Activated naive CD4-positive, alpha-beta T cell treated with anti-CD3 and anti-CD28 coated beads, Interleukin-2, amount 50 U/mL, for 72 hours (primary cell): ENCODE measurements around the gene ECD. TPM values are rescaled to one million over a fixed set of nuclear protein-coding genes. Genes with fewer than 3 reads are reported as not detected.
A peak's percentile ranks its signal among the peaks of the same experiment; 100 is the strongest.

ENCODE experiments used
- ATAC-seq, 2 donors: fragments of 150-1000 bp; cut with Tn5 transposase; 2 replicates each; pipeline ENCODE4 v1.10.0; 2021; ENCODE audit warnings: mild to moderate bottlenecking in 2 of 2, moderate library complexity in 2 of 2
- DNase-seq, 2 donors: peaks; one replicate each; pipeline ENCODE4 v3.0.0; 2021 to 2022; ENCODE audit warnings: low spot score in 2 of 2
- H3K27ac Mint-ChIP-seq, 2 donors: one replicate each; pipeline ENCODE4 v1.8.0; 2022; ENCODE audit warnings: mild to moderate bottlenecking in 2 of 2, mixed read lengths in 2 of 2
- H3K36me3 Mint-ChIP-seq, 2 donors: one replicate each; pipeline ENCODE4 v1.8.0; 2022; ENCODE audit warnings: mixed read lengths in 2 of 2
- H3K9me3 Mint-ChIP-seq, 2 donors: one replicate each; pipeline ENCODE4 v1.8.0; 2022; ENCODE audit warnings: mixed read lengths in 2 of 2
- total RNA-seq, 2 donors: library from RNA; stranded (reverse); gene quantifications; one replicate each; pipeline ENCODE4 v1.2.3, GENCODE V29; 2022

ECD gene
- total RNA-seq, 2 donors from 2014 or later, result 31.7 to 39.6 TPM

GRCh38 chr10:73093922-73094850, 73.6 kb downstream of the ECD start:
- DNase-seq, result no peak
- Mint-ChIP-seq H3K9me3 (no peaks in the 10 kb centered on the region), H3K36me3 (peaks cover 0 to 15% of the 10 kb centered on the region in 2 donors)

DNA sequence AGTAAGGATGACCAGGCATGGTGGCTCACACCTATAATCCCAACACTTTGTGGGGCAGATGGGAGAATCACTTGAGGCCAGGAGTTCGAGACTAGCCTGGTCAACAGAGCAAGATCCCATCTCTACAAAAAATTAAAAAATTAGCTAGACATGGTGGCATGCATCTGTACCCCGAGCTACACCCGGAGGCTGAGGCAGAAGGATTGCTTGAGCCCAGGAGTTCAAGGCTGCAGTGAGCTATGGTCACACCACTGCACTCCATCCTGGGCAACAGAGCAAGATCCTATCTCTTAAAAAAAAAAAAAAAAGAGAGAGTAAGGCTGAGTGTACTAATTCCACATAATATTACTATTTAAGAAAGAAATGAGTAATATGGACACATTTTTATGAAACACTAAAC, 75.0 kb downstream of the ECD start:
- Mint-ChIP-seq H3K36me3 (peaks cover 0 to 15% of the 10 kb centered on the region in 2 donors), H3K27ac (no peak overlapping the region), H3K9me3 (no peaks in the 10 kb centered on the region)
- no peak for DNase-seq
- no peak for ATAC-seq

More at GRCh38 chr10:73093922-73094850, 73.6 kb downstream of the ECD start:
- ATAC-seq, result no peak
- peak overlapping the region in 1 of 2 donors; percentile 96 for H3K27ac Mint-ChIP-seq

GRCh38 chr10:73088304-73088703, 79.5 kb downstream of the ECD start:
- ATAC-seq (no peak), DNase-seq (no peak)
- H3K9me3 Mint-ChIP-seq, result no peaks in the 10 kb centered on the region
- H3K36me3 Mint-ChIP-seq, result peaks cover 0 to 6% of the 10 kb centered on the region in 2 donors
- no peak overlapping the region for H3K27ac Mint-ChIP-seq

GRCh38 chr10:73086816-73087215, 81.0 kb downstream of the ECD start:
- H3K36me3 Mint-ChIP-seq, result peaks cover 0 to 3% of the 10 kb centered on the region in 2 donors
- ATAC-seq, result no peak

GRCh38 chr10:73084209-73084608, 83.6 kb downstream of the ECD start:
- no peaks in the 10 kb centered on the region for H3K9me3 Mint-ChIP-seq
- DNase-seq, result no peak
- H3K27ac Mint-ChIP-seq, result no peak overlapping the region
- H3K36me3 Mint-ChIP-seq, result no peaks in the 10 kb centered on the region
- ATAC-seq, result no peak

More at GRCh38 chr10:73086816-73087215, 81.0 kb downstream of the ECD start:
- no peaks in the 10 kb centered on the region for H3K9me3 Mint-ChIP-seq
- no peak for DNase-seq
- no peak overlapping the region for H3K27ac Mint-ChIP-seq

Other genes starting within 250 kb of the ECD start
- gene PLA2G12B, start 213.2 kb downstream of the ECD start, total RNA-seq, result not detected
- gene P4HA1, start 71.1 kb downstream of the ECD start, total RNA-seq, result 10 to 100 TPM in 1 of 2 donors, 1 to 10 TPM in 1; 9.5 to 62.2 TPM
- 1 to 10 TPM in 1 of 2 donors, under 1 TPM in 1; 0.18 to 1.2 TPM for gene NUDT13, start 57.6 kb downstream of the ECD start, total RNA-seq
- gene FAM149B1, start 111 bp upstream of the ECD start, total RNA-seq, result 10 to 100 TPM; 14.8 to 17.3 TPM
- 10 to 100 TPM; 45.9 to 87.0 TPM for gene DNAJC9, start 79.2 kb upstream of the ECD start, total RNA-seq
- gene MRPS16, start 84.6 kb upstream of the ECD start, total RNA-seq, result 100 to 1,000 TPM in 1 of 2 donors, 10 to 100 TPM in 1; 99.4 to 125 TPM
- 1 to 10 TPM in 1 of 2 donors, under 1 TPM in 1; 0.36 to 1.2 TPM for gene CFAP70, start 190.9 kb upstream of the ECD start, total RNA-seq
- 100 to 1,000 TPM; 104 to 153 TPM for gene ANXA7, start 246.1 kb upstream of the ECD start, total RNA-seq